ENCODE results near the gene GRM3.

The GRM3 gene

GRCh38 chr7:86776136-86776535 is 132.4 kb downstream of the GRM3 start:
- in situ Hi-C loops (cut with MboI; ENCODE audit: low sequenced_read_pairs, unreplicated experiment), result no loop called here
- DNase-seq (ENCODE audit: low spot score), result no peak
- TF ChIP-seq CTCF (IDR thresholded peaks at IDR 0.05; ENCODE audit: borderline replicate concordance, control extremely low read depth, extremely low read depth, insufficient read depth, missing control alignments), result no peak

GRCh38 chr7:86778271-86778670 is 134.6 kb downstream of the GRM3 start:
- in situ Hi-C loops (cut with MboI; ENCODE audit: low sequenced_read_pairs, unreplicated experiment), result no loop called here
- DNase-seq (ENCODE audit: low spot score), result no peak

GRCh38 chr7:86784765-86785164 is 141.1 kb downstream of the GRM3 start:
- TF ChIP-seq CTCF (IDR thresholded peaks at IDR 0.05; ENCODE audit: borderline replicate concordance, control extremely low read depth, extremely low read depth, insufficient read depth, missing control alignments), result no peak
- no peak for DNase-seq (ENCODE audit: low spot score)
- in situ Hi-C loops (cut with MboI; ENCODE audit: low sequenced_read_pairs, unreplicated experiment), result no loop called here

More at GRCh38 chr7:86778271-86778670, 134.6 kb downstream of the GRM3 start:
- no peak for TF ChIP-seq CTCF (IDR thresholded peaks at IDR 0.05; ENCODE audit: borderline replicate concordance, control extremely low read depth, extremely low read depth, insufficient read depth, missing control alignments)

GRCh38 chr7:86785641-86786040 is 141.9 kb downstream of the GRM3 start:
- no peak for TF ChIP-seq CTCF (IDR thresholded peaks at IDR 0.05; ENCODE audit: borderline replicate concordance, control extremely low read depth, extremely low read depth, insufficient read depth, missing control alignments)
- DNase-seq (ENCODE audit: low spot score), result peak; percentile 76
- in situ Hi-C loops (cut with MboI; ENCODE audit: low sequenced_read_pairs, unreplicated experiment), result no loop called here

GRCh38 chr7:86786376-86786775 is 142.7 kb downstream of the GRM3 start:
- DNase-seq (ENCODE audit: low spot score), result no peak
- in situ Hi-C loops (cut with MboI; ENCODE audit: low sequenced_read_pairs, unreplicated experiment), result no loop called here
- no peak for TF ChIP-seq CTCF (IDR thresholded peaks at IDR 0.05; ENCODE audit: borderline replicate concordance, control extremely low read depth, extremely low read depth, insufficient read depth, missing control alignments)

GRCh38 chr7:86788948-86789347 is 145.2 kb downstream of the GRM3 start:
- TF ChIP-seq CTCF (IDR thresholded peaks at IDR 0.05; ENCODE audit: borderline replicate concordance, control extremely low read depth, extremely low read depth, insufficient read depth, missing control alignments), result no peak
- peak; percentile 37 for DNase-seq (ENCODE audit: low spot score)
- in situ Hi-C loops (cut with MboI; ENCODE audit: low sequenced_read_pairs, unreplicated experiment), result no loop called here

GRCh38 chr7:86790383-86790782 is 146.7 kb downstream of the GRM3 start:
- DNase-seq (ENCODE audit: low spot score), result no peak
- TF ChIP-seq CTCF (IDR thresholded peaks at IDR 0.05; ENCODE audit: borderline replicate concordance, control extremely low read depth, extremely low read depth, insufficient read depth, missing control alignments), result no peak
- in situ Hi-C loops (cut with MboI; ENCODE audit: low sequenced_read_pairs, unreplicated experiment), result no loop called here

All from GM13976 (cell line).